K562 (cell line): ENCODE results near the gene PPP2R5A. TPM values are rescaled to one million over a fixed set of nuclear protein-coding genes. Genes with fewer than 3 reads are reported as not detected.

Experiments used
- ATAC-seq: fragments of 200-7000 bp; cut with Tn5 transposase; 3 replicates; pipeline ENCODE4 v1.9.1; 2020; ENCODE audit warnings: moderate library complexity
- BruUV-seq: library from RNA; stranded (reverse); fragments of 400-500 nt; replicated peaks from 2 replicates; lab custom pipeline; 2021; lab: Mats Ljungman, UMichigan
- CTCF ChIA-PET: fragments of 300-600 bp; formaldehyde crosslinking; extraction: SDS; loops from one replicate; lab custom pipeline; 2021; ENCODE audit warnings: low intra/inter-chr PET ratio; lab: Yijun Ruan, JAX
- POLR2A ChIA-PET: fragments of 300-600, 350-650 bp; sonication (Branson Sonifier 250); formaldehyde crosslinking; extraction: SDS; loops from one replicate; lab custom pipeline; 2021; ENCODE audit warnings: antibody characterized with exemption, inconsistent platforms; lab: Yijun Ruan, JAX
- DNase-seq, 4 experiments: peaks; one replicate each; pipeline versions ENCODE4 v3.0.0 to v3.0.0-alpha.2; 2011 to 2018; ENCODE audit warnings: low spot score in 3 of 4, mixed read lengths in 3 of 4; ENCODE audit errors: extremely low read depth in 1 of 4
- FAIRE-seq: peaks from 2 replicates; lab custom pipeline; 2011; peaks lifted over from hg19 to GRCh38; lab: Jason Lieb, UNC
- H2AFZ ChIP-seq: 2 replicates; pipeline ENCODE4 v1.6.0; 2011; ENCODE audit warnings: low read depth, low read length, control low read depth, inconsistent platforms
- H3K27ac ChIP-seq: fragments of 200-600 bp; 3 replicates; pipeline ENCODE4 v1.8.0; 2011; ENCODE audit warnings: low read depth, mild to moderate bottlenecking, control low read depth, inconsistent platforms, low read length, moderate library complexity, mixed read lengths; ENCODE audit errors: extremely low read depth
- H3K27me3 ChIP-seq, 2 experiments: fragments of 300-600 bp in 1 of 2; 2 replicates in 1 of 2; 3 replicates in 1 of 2; pipeline versions ENCODE4 v1.6.0 to v1.8.0; 2011; ENCODE audit warnings: inconsistent platforms in 2 of 2, low read length in 2 of 2, mild to moderate bottlenecking in 1 of 2, mixed read lengths in 1 of 2, moderate library complexity in 1 of 2; ENCODE audit not compliant: control insufficient read depth in 2 of 2, insufficient read depth in 2 of 2
- H3K36me3 ChIP-seq: fragments of 300-600 bp; 3 replicates; pipeline ENCODE4 v1.8.0; 2011; ENCODE audit warnings: mild to moderate bottlenecking, low read length, inconsistent platforms; ENCODE audit not compliant: control insufficient read depth, insufficient read depth
- H3K4me1 ChIP-seq, 2 experiments: fragments of 200-600 bp in 1 of 2; replicated peaks in 1 of 2; 2 replicates in 1 of 2; 3 replicates in 1 of 2; pipeline versions ENCODE4 v1.5.1 to v1.8.0; 2011; ENCODE audit warnings: inconsistent platforms in 2 of 2, low read length in 2 of 2, mild to moderate bottlenecking in 1 of 2, mixed read lengths in 1 of 2, moderate library complexity in 1 of 2; ENCODE audit not compliant: control insufficient read depth in 2 of 2, insufficient read depth in 2 of 2
- H3K4me2 ChIP-seq: 2 replicates; pipeline ENCODE4 v1.6.1; 2011; ENCODE audit warnings: low read length, control low read depth, inconsistent platforms, mixed read lengths; ENCODE audit not compliant: insufficient read depth
- H3K4me3 ChIP-seq: fragments of 200-600 bp; sonication (generic), shearing (Covaris generic); 2 replicates; pipeline ENCODE4 v1.5.1; 2016; ENCODE audit warnings: control low read depth, inconsistent platforms
- H3K79me2 ChIP-seq: fragments of 200-600 bp; 3 replicates; pipeline ENCODE4 v1.8.0; 2011; ENCODE audit warnings: low read length, inconsistent platforms; ENCODE audit not compliant: control insufficient read depth, insufficient read depth
- H3K9ac ChIP-seq, 2 experiments: 2 replicates each; pipeline versions ENCODE4 v1.6.0 to v1.6.1; 2011; ENCODE audit warnings: low read depth in 2 of 2, low read length in 2 of 2, control low read depth in 1 of 2, inconsistent platforms in 1 of 2, mild to moderate bottlenecking in 1 of 2, mixed read lengths in 1 of 2; ENCODE audit not compliant: insufficient read depth in 1 of 2
- H3K9me1 ChIP-seq: one replicate; pipeline ENCODE4 v1.6.0; 2011; ENCODE audit warnings: inconsistent platforms, mild to moderate bottlenecking, low read length, moderate library complexity; ENCODE audit not compliant: control insufficient read depth, insufficient read depth
- H3K9me3 ChIP-seq: replicated peaks from 2 replicates; pipeline ENCODE4 v1.5.1; 2011; ENCODE audit warnings: low read depth, low read length, inconsistent platforms; ENCODE audit not compliant: control insufficient read depth, insufficient read depth
- H4K20me1 ChIP-seq: replicated peaks from 2 replicates; pipeline ENCODE4 v1.6.1; 2011; ENCODE audit warnings: low read length, inconsistent platforms, mixed read lengths; ENCODE audit not compliant: control insufficient read depth, insufficient read depth
- ARNT ChIP-seq, 2 experiments: fragments of 450-650 bp; IDR thresholded peaks; 2 replicates each; pipeline ENCODE4 v1.6.1; 2016; ENCODE audit warnings: mild to moderate bottlenecking in 1 of 2
- BDP1 ChIP-seq: IDR thresholded peaks from 3 replicates; pipeline ENCODE4 v1.6.1; 2011; ENCODE audit not compliant: insufficient read length, insufficient read depth
- CBFB ChIP-seq: sonication (generic); formaldehyde crosslinking; IDR thresholded peaks from 2 replicates; pipeline ENCODE4 v1.4.0; 2020; ENCODE audit warnings: mild to moderate bottlenecking, missing genetic modification reagents
- KDM4B ChIP-seq, 2 experiments: fragments of 450-650 bp in 1 of 2; sonication (generic) in 1 of 2; IDR thresholded peaks; 2 replicates each; pipeline ENCODE4 v1.6.1; 2016 to 2017; ENCODE audit warnings: borderline replicate concordance in 2 of 2, antibody characterized with exemption in 1 of 2, low read depth in 1 of 2, mild to moderate bottlenecking in 1 of 2
- MCM3 ChIP-seq: fragments of 450-650 bp; IDR thresholded peaks from 2 replicates; pipeline ENCODE4 v1.6.1; 2016
- PML ChIP-seq: IDR thresholded peaks from 2 replicates; pipeline ENCODE4 v1.6.1; 2012; ENCODE audit warnings: low read length, inconsistent platforms
- TAL1 ChIP-seq: fragments of 450-650 bp; IDR thresholded peaks from 2 replicates; pipeline ENCODE4 v1.6.1; 2016; ENCODE audit warnings: mild to moderate bottlenecking
- ZKSCAN3 ChIP-seq: fragments of 250-450 bp; sonication (Bioruptor Pico); IDR thresholded peaks from 2 replicates; pipeline ENCODE4 v1.4.0; 2020
- WGBS: fragments of 100-300 bp; shearing (Covaris generic); methylation state at CpG from one replicate; pipeline ENCODE4 v1.1.6; 2016; ENCODE audit warnings: low coverage, mixed read lengths; ENCODE audit not compliant: insufficient coverage; ENCODE audit errors: missing lambda C conversion rate; 5-methylcytosine and 5-hydroxymethylcytosine counted together
- in situ Hi-C: fragments of 300-500 bp; cut with MboI; formaldehyde crosslinking; loops from 4 replicates; pipeline ENCODE4 v1.15.0; 2018; ENCODE audit warnings: inconsistent platforms, mixed read lengths
- intact Hi-C: fragments of 100-400 bp; cut with micrococcal nuclease; formaldehyde crosslinking; loops from 2 replicates; pipeline ENCODE4 v1.14.2; 2022
- polyA plus RNA-seq, 8 experiments: library from polyadenylated mRNA; depleted of rRNA in 4 of 8; stranded (reverse) in 5 of 8; unstranded in 3 of 8; fragments of >200 nt; fragmentation: Nextera tagmentation in 2 of 8; fragmentation: Illumina TruSeq in 1 of 8; extraction: Ambion mirVana in 2 of 8; extraction: Trizol in 1 of 8; gene quantifications; 2 replicates each; pipeline versions ENCODE4 v1.2.1 to v1.2.3, GENCODE V29; 2011 to 2014; ENCODE audit warnings: inconsistent platforms in 1 of 8, missing spikeins in 1 of 8
- total RNA-seq, 7 experiments: library from RNA; depleted of rRNA in 6 of 7; stranded (reverse); fragments of >200 nt in 6 of 7; fragmentation: Illumina TruSeq in 2 of 7; extraction: Trizol in 2 of 7; gene quantifications; 2 replicates each; pipeline versions ENCODE4 v1.2.1 to v1.2.3, GENCODE V29; 2011 to 2021; ENCODE audit warnings: low replicate concordance in 1 of 7
- TF ChIP-seq, protein P1 (sequence below), 2 experiments: fragments of 450-650 bp; IDR thresholded peaks; 2 replicates each; pipeline ENCODE4 v1.6.1; 2016; ENCODE audit warnings: mild to moderate bottlenecking in 2 of 2, borderline replicate concordance in 1 of 2, low read depth in 1 of 2, moderate library complexity in 1 of 2
- TF ChIP-seq, protein P2 (sequence below): sonication (generic); formaldehyde crosslinking; IDR thresholded peaks from 2 replicates; pipeline ENCODE4 v1.8.1; 2023; ENCODE audit warnings: mild to moderate bottlenecking, missing genetic modification reagents
- TF ChIP-seq, protein P3 (sequence below), 2 experiments: fragments of 450-650 bp; IDR thresholded peaks; 2 replicates each; pipeline ENCODE4 v1.6.1; 2016

PPP2R5A gene
- total and polyA plus RNA-seq, 9 of the 15 experiments (the other 6 are each of a cell fraction or from before 2014, with no cell fraction given) = 26.9 to 106 (median 64.3) TPM

DNA sequence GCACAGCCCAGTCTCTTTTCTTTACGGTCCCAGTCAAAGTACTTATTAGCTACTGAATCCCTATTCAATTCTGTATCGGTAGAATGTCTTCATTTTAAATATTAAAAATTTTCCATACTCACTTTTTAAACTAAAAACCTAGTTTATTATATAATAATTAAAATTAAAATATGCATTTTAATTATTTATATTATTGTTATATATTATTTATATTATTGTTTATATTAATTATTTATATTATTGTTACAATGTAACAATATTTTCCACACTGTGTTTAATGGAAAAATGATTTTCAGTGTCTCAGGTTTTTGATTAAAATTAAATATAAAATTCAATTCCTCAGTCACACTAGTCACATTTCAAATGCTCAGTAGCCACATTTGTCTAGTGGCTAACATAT lies 18.2 kb upstream of the PPP2R5A start (continued):
- no peak for TF ChIP-seq KDM4B (IDR thresholded peaks at IDR 0.05; ENCODE audit: borderline replicate concordance in 2 of 2, low read depth in 1 of 2)
- no peak for TF ChIP-seq TAL1
- TF ChIP-seq PML = no peak
- TF ChIP-seq BDP1 = no peak

DNA sequence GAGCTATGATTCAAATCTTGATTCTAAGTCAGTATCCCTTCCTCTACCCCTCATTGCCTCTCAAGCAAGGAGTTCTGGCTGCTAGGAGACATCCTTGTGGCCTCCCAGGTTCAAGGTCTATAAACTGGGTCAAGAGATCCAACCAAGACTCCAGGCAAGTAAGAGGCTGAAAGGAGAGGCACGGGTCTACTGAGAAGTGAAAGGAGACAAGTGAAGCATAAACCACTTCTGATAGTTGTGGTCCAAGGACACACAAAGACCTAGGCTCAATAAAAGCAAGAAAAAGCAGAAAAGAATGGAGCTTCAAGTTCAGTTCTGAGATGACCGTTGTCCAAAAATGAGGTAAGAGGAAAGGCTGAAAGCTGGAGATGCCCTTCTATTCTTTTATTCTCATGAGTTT lies 17.8 kb upstream of the PPP2R5A start:
- DNase-seq = no peak
- Histone ChIP-seq H3K4me2 (no peak overlapping the region), H3K27ac (no peak overlapping the region), H2AFZ (peak overlapping the region; percentile 18), H3K27me3 (no peaks in the 10 kb centered on the region), H3K36me3 (no peaks in the 10 kb centered on the region), H4K20me1 (no peaks in the 10 kb centered on the region), H3K79me2 (no peaks in the 10 kb centered on the region), H3K9me1 (no peaks in the 10 kb centered on the region), H3K4me3 (no peak overlapping the region), H3K4me1 (0 out of 5 replicates have a peak, but pooled peaks cover 0 to under 1% of the 10 kb centered on the region in 2 experiments), H3K9me3 (no peaks in the 10 kb centered on the region), H3K9ac (no peak overlapping the region)
- ChIA-PET POLR2A (interaction anchor here (0.5 to 1.6 kb wide), 5 partner anchors 12 to 169 kb away, joined by 3 to 5 read pairs (median 3); no protein-coding TSS in a partner anchor), CTCF (no interaction called here)
- no TSS peak for BruUV-seq
- intact Hi-C loops (no loop called here), in situ Hi-C loops (no loop called here)
- WGBS = 3% methylated on average over 2 of the region's 2 CpGs
- ATAC-seq = no peak; the same call in 2 of the 3 replicates
- peak; percentile 32 for FAIRE-seq
- TF ChIP-seq ZKSCAN3 (CRISPR knock-in tag) (no peak), ARNT (IDR thresholded peaks at IDR 0.05) (no peak), MCM3 (no peak), CBFB (CRISPR knock-in tag) (no peak)
- TF ChIP-seq, protein P1, sequence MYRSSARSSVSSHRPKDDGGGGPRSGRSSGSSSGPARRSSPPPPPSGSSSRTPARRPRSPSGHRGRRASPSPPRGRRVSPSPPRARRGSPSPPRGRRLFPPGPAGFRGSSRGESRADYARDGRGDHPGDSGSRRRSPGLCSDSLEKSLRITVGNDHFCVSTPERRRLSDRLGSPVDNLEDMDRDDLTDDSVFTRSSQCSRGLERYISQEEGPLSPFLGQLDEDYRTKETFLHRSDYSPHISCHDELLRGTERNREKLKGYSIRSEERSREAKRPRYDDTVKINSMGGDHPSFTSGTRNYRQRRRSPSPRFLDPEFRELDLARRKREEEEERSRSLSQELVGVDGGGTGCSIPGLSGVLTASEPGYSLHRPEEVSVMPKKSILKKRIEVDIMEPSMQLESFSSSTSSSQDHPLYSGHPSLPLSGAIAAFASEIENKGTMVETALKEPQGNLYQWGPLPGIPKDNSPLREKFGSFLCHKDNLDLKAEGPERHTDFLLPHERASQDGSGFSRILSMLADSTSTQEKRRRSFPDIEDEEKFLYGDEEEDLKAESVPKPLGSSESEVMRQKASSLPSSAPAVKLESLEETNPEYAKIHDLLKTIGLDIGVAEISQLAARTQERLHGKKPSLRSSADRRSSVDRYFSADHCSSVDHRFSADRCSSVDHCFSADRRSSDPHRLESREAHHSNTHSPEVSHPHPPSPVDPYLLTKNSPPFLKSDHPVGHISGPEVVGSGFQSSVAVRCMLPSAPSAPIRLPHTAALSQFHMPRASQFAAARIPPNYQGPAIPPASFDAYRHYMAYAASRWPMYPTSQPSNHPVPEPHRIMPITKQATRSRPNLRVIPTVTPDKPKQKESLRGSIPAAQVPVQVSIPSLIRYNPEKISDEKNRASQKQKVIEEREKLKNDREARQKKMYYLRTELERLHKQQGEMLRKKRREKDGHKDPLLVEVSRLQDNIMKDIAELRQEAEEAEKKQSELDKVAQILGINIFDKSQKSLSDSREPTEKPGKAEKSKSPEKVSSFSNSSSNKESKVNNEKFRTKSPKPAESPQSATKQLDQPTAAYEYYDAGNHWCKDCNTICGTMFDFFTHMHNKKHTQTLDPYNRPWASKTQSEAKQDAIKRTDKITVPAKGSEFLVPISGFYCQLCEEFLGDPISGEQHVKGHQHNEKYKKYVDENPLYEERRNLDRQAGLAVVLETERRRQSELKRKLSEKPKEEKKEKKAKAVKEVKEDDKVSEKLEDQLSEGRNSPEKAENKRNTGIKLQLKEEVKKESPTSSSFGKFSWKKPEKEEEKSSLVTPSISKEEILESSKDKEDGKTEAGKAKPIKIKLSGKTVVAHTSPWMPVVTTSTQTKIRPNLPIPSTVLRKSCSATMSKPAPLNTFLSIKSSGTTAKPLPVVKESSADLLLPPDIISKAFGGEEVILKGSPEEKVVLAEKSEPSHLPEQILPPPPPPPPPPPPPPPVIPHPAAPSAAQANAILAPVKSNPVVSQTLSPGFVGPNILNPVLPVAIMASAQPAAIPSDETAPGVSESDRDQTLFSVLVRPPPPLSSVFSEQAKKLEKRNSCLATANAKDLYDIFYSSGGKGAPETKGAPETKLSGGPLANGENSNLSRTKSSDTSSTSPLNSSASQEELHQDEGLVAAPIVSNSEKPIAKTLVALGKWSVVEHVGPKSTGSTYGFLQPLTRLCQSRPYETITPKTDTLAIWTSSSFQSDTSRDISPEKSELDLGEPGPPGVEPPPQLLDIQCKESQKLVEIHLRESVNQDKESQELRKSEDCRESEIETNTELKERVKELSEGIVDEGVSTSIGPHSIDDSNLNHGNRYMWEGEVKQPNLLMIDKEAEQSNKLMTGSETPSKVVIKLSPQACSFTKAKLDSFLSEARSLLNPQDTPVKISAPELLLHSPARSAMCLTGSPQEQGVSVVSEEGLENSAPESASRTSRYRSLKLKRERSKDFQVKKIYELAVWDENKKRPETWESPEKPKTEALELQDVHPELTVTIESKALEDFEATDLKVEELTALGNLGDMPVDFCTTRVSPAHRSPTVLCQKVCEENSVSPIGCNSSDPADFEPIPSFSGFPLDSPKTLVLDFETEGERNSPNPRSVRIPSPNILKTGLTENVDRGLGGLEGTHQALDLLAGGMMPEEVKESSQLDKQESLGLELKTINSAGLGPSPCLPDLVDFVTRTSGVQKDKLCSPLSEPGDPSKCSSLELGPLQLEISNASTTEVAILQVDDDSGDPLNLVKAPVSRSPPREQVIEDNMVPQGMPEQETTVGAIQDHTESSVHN (IDR thresholded peaks at IDR 0.05; ENCODE audit: borderline replicate concordance in 1 of 2, low read depth in 1 of 2) = no peak
- TF ChIP-seq, protein P2, sequence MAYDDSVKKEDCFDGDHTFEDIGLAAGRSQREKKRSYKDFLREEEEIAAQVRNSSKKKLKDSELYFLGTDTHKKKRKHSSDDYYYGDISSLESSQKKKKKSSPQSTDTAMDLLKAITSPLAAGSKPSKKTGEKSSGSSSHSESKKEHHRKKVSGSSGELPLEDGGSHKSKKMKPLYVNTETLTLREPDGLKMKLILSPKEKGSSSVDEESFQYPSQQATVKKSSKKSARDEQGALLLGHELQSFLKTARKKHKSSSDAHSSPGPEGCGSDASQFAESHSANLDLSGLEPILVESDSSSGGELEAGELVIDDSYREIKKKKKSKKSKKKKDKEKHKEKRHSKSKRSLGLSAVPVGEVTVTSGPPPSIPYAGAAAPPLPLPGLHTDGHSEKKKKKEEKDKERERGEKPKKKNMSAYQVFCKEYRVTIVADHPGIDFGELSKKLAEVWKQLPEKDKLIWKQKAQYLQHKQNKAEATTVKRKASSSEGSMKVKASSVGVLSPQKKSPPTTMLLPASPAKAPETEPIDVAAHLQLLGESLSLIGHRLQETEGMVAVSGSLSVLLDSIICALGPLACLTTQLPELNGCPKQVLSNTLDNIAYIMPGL = no peak
- TF ChIP-seq, protein P3, sequence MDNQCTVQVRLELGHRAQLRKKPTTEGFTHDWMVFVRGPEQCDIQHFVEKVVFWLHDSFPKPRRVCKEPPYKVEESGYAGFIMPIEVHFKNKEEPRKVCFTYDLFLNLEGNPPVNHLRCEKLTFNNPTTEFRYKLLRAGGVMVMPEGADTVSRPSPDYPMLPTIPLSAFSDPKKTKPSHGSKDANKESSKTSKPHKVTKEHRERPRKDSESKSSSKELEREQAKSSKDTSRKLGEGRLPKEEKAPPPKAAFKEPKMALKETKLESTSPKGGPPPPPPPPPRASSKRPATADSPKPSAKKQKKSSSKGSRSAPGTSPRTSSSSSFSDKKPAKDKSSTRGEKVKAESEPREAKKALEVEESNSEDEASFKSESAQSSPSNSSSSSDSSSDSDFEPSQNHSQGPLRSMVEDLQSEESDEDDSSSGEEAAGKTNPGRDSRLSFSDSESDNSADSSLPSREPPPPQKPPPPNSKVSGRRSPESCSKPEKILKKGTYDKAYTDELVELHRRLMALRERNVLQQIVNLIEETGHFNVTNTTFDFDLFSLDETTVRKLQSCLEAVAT (IDR thresholded peaks at IDR 0.05) = no peak
